ENCODE measurements around the gene DTWD2. TPM values are rescaled to one million over a fixed set of nuclear protein-coding genes. Genes with fewer than 3 reads are reported as not detected.
"Not testable (repeated sequence)": the region's sequence is repeated elsewhere in the genome, so short reads cannot be mapped to it uniquely, and the experiment has no call there.

The DTWD2 gene
- total RNA-seq, 2 donors from 2014 or later = 3.8 to 4.0 TPM

- H3K36me3 Mint-ChIP-seq = no peaks in the 10 kb centered on the region
- no peaks in the 10 kb centered on the region for H3K9me3 Mint-ChIP-seq
- ATAC-seq (no peak), DNase-seq (ENCODE audit: low spot score in 2 of 2) (no peak)
- H3K27ac Mint-ChIP-seq = no peak overlapping the region
Observed at GRCh38 chr5:118924006-118924389, 64.3 kb downstream of the DTWD2 start.

- H3K9me3 Mint-ChIP-seq = no peaks in the 10 kb centered on the region
- no peak overlapping the region for H3K27ac Mint-ChIP-seq
- no peaks in the 10 kb centered on the region for H3K36me3 Mint-ChIP-seq
- DNase-seq (ENCODE audit: low spot score in 2 of 2) (no peak), ATAC-seq (no peak)
Observed at GRCh38 chr5:118923295-118924005, 64.9 kb downstream of the DTWD2 start.

DNA sequence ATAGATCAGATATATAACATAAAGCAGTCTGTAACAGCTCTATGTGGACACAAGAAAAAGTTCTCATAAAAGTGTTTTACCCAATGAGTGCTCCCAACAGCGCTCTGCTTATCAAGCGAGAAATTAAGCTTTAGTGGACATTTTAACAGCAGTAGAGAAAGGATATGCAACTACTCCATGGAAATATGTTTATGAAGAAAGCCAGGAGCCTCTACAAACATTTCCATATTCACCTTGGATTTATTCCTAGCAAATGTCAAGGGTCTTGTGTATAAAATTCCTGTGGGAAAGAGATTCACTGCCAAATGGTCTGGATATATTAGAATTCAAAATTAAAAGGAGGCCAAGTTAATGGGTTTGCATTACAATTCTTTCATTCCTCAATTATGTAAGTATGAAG lies 66.5 kb downstream of the DTWD2 start:
- ATAC-seq (no peak), DNase-seq (ENCODE audit: low spot score in 2 of 2) (no peak)
- Mint-ChIP-seq H3K27ac (no peak overlapping the region), H3K36me3 (no peaks in the 10 kb centered on the region), H3K9me3 (no peaks in the 10 kb centered on the region)

DNA sequence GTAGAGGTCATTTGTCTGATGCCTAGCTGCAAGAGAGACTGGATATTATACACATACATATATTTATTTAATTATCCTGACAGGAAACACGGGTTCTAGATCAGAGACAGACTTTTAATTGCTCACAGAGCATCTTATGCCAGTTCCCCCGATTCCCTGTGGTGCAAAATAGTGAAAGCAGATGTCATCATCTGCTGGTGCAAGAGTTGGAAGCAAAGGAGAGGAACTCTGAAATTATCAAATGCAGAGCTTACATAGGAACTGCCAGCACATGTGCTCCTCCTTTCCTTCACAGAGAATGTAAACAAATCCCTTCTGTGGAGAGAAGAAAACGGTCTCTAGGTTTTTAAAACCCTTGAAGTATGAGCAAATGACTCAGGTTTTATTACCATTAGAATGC lies 69.3 kb downstream of the DTWD2 start:
- ATAC-seq (no peak), DNase-seq (ENCODE audit: low spot score in 2 of 2) (no peak)
- H3K9me3 Mint-ChIP-seq = no peaks in the 10 kb centered on the region
- peaks cover 0 to 7% of the 10 kb centered on the region in 2 donors for H3K36me3 Mint-ChIP-seq
- H3K27ac Mint-ChIP-seq = no peak overlapping the region

- no peak for DNase-seq (ENCODE audit: low spot score in 2 of 2)
- H3K36me3 Mint-ChIP-seq = peaks cover 0 to 7% of the 10 kb centered on the region in 2 donors
- no peak overlapping the region for H3K27ac Mint-ChIP-seq
- no peaks in the 10 kb centered on the region for H3K9me3 Mint-ChIP-seq
- ATAC-seq = no peak
Observed at GRCh38 chr5:118918232-118918631, 70.1 kb downstream of the DTWD2 start.

DNA sequence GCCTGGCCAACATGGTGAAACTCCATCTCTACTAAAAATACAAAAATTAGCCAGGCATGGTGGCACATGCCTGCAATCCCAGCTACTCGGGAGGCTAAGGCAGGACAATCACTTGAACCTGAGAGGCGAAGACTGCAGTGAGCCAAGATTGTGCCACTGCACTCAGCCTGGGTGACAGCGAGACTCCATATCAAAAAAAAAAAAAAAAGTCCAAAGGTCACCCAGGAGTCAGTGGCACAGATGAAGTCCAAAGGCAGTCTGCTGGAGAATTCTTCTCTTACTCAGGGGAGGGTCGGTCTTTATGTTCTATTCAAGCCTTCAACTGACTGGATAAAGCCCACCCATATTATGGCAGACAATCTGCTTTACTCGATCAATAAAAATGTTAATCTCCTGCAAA lies 80.8 kb downstream of the DTWD2 start:
- H3K27ac Mint-ChIP-seq; ATAC-seq; H3K36me3 Mint-ChIP-seq; H3K9me3 Mint-ChIP-seq; DNase-seq (ENCODE audit: low spot score in 2 of 2): not testable (repeated sequence)

- DNase-seq (ENCODE audit: low spot score in 2 of 2) (no peak), ATAC-seq (no peak)
- no peak overlapping the region for H3K27ac Mint-ChIP-seq
- no peaks in the 10 kb centered on the region for H3K36me3 Mint-ChIP-seq
- H3K9me3 Mint-ChIP-seq = no peaks in the 10 kb centered on the region
Observed at GRCh38 chr5:118906947-118907346, 81.4 kb downstream of the DTWD2 start.

DNA sequence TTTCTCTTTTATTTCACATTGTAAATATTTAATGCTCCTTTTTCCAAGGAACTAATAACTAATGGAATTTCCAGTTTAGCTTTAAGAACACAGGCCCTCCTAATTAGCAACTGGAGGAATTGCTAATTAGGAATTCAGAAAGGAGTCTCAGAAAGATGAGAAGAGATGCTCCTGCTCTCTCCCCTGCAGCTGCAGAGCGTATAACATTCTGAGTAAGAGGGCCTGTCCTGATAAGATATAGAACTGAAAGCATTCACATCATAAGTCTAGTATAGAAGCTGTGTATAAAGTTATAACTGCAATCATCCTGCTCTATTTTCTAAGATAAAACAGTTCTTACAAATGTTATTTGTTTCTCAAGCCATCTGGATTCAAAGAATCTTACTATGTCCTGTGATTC lies 83.2 kb downstream of the DTWD2 start:
- DNase-seq (ENCODE audit: low spot score in 2 of 2) (no peak), ATAC-seq (no peak)
- no peak overlapping the region for H3K27ac Mint-ChIP-seq
- no peaks in the 10 kb centered on the region for H3K36me3 Mint-ChIP-seq
- H3K9me3 Mint-ChIP-seq = no peaks in the 10 kb centered on the region

- Mint-ChIP-seq H3K9me3 (no peaks in the 10 kb centered on the region), H3K27ac (no peak overlapping the region), H3K36me3 (no peaks in the 10 kb centered on the region)
- no peak for ATAC-seq
- DNase-seq (ENCODE audit: low spot score in 2 of 2) = no peak
Observed at GRCh38 chr5:118902656-118903438, 85.5 kb downstream of the DTWD2 start.

DNA sequence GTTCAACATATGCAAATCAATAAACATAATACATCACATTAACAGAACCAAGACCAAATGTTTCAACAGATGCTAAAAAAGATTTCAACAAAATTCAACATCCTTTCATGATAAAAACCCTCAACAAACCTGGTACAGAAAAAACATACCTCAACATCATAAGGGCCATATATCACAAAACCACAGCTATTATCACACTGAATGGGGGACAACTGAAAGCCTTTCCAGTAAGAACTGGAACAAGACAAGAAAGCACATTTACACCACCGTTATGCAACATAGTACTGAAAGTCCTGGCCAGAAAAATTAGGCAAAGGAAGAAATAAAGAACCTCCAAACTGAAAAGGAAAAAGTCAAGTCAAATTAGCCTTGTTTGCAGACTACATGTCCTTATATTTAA lies 93.6 kb downstream of the DTWD2 start:
- Mint-ChIP-seq H3K27ac (no peak overlapping the region), H3K9me3 (no peaks in the 10 kb centered on the region), H3K36me3 (no peaks in the 10 kb centered on the region)
- DNase-seq (ENCODE audit: low spot score in 2 of 2) (no peak), ATAC-seq (no peak)

GRCh38 chr5:118891252-118891651 lies 97.1 kb downstream of the DTWD2 start:
- Mint-ChIP-seq H3K27ac (no peak overlapping the region), H3K9me3 (no peaks in the 10 kb centered on the region), H3K36me3 (no peaks in the 10 kb centered on the region)
- no peak for ATAC-seq
- no peak for DNase-seq (ENCODE audit: low spot score in 2 of 2)

- DNase-seq (ENCODE audit: low spot score in 2 of 2) = no peak
- ATAC-seq = no peak
- Mint-ChIP-seq H3K9me3 (no peaks in the 10 kb centered on the region), H3K36me3 (no peaks in the 10 kb centered on the region), H3K27ac (no peak overlapping the region)
Observed at GRCh38 chr5:118889165-118889564, 99.2 kb downstream of the DTWD2 start.

GRCh38 chr5:118888556-118888955 lies 99.8 kb downstream of the DTWD2 start:
- peaks cover 0 to under 1% of the 10 kb centered on the region in 2 donors for H3K36me3 Mint-ChIP-seq
- DNase-seq (ENCODE audit: low spot score in 2 of 2) = no peak
- H3K9me3 Mint-ChIP-seq = no peaks in the 10 kb centered on the region
- no peak overlapping the region for H3K27ac Mint-ChIP-seq
- ATAC-seq = no peak

DNA sequence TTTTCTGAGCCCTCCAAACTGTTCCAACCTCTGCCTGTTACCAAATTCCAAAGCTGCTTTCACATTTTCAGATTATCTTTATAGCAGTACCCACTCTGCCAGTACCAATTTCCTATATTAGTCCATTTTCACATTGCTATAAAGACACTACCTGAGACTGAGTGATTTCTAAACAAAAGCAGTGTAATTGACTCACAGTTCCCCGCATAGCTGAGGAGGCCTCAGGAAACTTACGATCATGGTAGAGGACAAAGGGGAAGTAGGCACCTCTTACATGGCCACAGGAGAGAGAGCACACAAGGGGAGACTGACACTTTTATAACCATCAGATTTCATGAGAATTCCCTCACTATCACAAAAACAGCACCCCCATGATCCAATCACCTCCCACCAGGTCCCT lies 105.0 kb downstream of the DTWD2 start:
- Mint-ChIP-seq H3K36me3 (peaks cover 0 to 10% of the 10 kb centered on the region in 2 donors), H3K9me3 (peaks cover 0 to 8% of the 10 kb centered on the region in 2 donors), H3K27ac (no peak overlapping the region)
- DNase-seq (ENCODE audit: low spot score in 2 of 2) = no peak
- ATAC-seq = no peak

DNA sequence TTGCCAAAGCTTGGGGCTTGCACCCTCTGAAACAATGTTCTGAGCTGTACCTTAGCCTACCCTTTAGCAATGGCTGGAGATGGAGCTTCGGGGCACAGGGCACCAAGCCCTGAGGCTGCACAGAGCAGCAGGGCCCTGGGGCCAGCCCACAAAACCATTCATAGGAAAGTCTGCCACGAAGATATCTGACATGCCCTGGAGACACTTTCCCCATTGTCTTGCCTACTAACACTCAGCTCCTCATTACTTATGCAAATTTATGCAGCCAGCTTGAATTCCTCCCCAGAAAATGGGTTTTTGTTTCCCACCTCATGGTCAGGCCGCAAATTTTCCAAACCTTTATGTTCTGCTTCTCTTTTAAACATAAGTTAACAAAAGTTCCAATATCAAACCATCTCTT lies 105.7 kb downstream of the DTWD2 start:
- H3K36me3 Mint-ChIP-seq = peaks cover 0 to 12% of the 10 kb centered on the region in 2 donors
- no peak for DNase-seq (ENCODE audit: low spot score in 2 of 2)
- H3K9me3 Mint-ChIP-seq = peaks cover under 1 to 10% of the 10 kb centered on the region in 2 donors
- no peak overlapping the region for H3K27ac Mint-ChIP-seq
- no peak for ATAC-seq

DNA sequence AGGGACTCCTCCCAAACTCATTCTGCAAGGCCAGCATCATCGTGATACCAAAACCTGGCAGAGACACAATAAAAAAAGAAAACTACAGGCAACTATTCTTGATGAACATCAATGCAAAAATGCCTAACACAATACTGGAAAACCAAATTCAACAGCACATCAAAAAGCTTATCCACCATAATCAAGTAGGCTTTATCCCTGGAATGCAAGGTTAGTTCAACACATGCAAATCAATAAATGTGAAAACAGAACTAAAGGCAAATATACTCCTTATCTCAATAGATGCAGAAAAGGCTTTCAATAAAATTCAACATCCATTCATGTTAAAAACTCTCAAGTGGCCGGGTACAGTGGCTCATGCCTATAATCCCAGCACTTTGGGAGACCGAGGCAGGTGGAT lies 111.5 kb downstream of the DTWD2 start:
- Mint-ChIP-seq H3K9me3 (peaks cover 32 to 48% of the 10 kb centered on the region in 2 donors), H3K36me3 (peaks cover 37 to 50% of the 10 kb centered on the region in 2 donors)
- DNase-seq (ENCODE audit: low spot score in 2 of 2); ATAC-seq; H3K27ac Mint-ChIP-seq: not testable (repeated sequence)

GRCh38 chr5:118875131-118875530 lies 113.2 kb downstream of the DTWD2 start:
- Mint-ChIP-seq H3K27ac (no peak overlapping the region), H3K36me3 (peaks cover 37 to 50% of the 10 kb centered on the region in 2 donors), H3K9me3 (peaks cover 32 to 42% of the 10 kb centered on the region in 2 donors)
- ATAC-seq (no peak), DNase-seq (ENCODE audit: low spot score in 2 of 2) (no peak)

DNA sequence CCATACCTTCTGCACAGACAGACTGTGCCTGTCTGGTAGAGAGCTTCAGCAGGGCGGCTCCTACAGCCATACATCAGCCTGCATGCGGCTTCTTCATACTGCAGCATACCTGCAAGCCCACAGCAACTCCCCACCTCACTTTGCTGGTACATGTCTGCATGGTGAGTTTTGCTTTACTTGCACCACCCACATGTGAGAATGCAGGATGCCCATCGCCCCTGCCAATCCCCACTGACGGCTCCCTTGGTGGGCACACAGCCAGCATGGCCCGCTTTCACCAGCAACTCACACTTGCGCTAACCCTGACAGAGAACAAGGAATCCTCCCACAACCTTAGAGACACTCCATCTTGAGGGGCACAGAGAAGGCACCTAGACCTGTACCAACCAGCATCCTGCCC lies 114.9 kb downstream of the DTWD2 start:
- Mint-ChIP-seq H3K27ac (no peak overlapping the region), H3K9me3 (peaks cover 32 to 42% of the 10 kb centered on the region in 2 donors), H3K36me3 (peaks cover 37 to 50% of the 10 kb centered on the region in 2 donors)
- ATAC-seq (no peak), DNase-seq (ENCODE audit: low spot score in 2 of 2) (no peak)
